Upper lobe of right lung (tissue), 1 donor: ENCODE measurements around the gene ANO2. TPM values are rescaled to one million over a fixed set of nuclear protein-coding genes. Genes with fewer than 3 reads are reported as not detected.

ENCODE experiments used
- ATAC-seq: fragments of 200-7000 bp; cut with Tn5 transposase; one replicate; pipeline ENCODE4 v1.9.1; 2020; ENCODE audit warnings: mild to moderate bottlenecking, moderate library complexity
- DNase-seq: peaks from one replicate; pipeline ENCODE4 v3.0.0-alpha.2; 2020
- H3K27ac ChIP-seq: fragments of 200-600 bp; one replicate; pipeline ENCODE4 v1.8.0; 2022
- H3K27me3 ChIP-seq: fragments of 200-600 bp; one replicate; pipeline ENCODE4 v1.8.0; 2022; ENCODE audit warnings: mild to moderate bottlenecking
- H3K36me3 ChIP-seq: fragments of 200-600 bp; one replicate; pipeline ENCODE4 v1.8.0; 2022
- H3K4me1 ChIP-seq: fragments of 200-600 bp; one replicate; pipeline ENCODE4 v1.8.0; 2022
- H3K4me3 ChIP-seq: fragments of 200-600 bp; one replicate; pipeline ENCODE4 v1.8.0; 2022; ENCODE audit warnings: mild to moderate bottlenecking
- H3K9me3 ChIP-seq: fragments of 200-600 bp; one replicate; pipeline ENCODE4 v1.8.0; 2022
- intact Hi-C: fragments of 100-400 bp; cut with DNase I; formaldehyde crosslinking; loops from one replicate; pipeline ENCODE4 v1.11.0; 2022
- total RNA-seq: library from RNA; stranded (reverse); fragmentation: NEBNext Ultra II Directional; extraction: Animal tissue kit (Norgen Biotek cat#: 25700); gene quantifications from one replicate; pipeline ENCODE4 v1.2.1, GENCODE V29; 2021
- TF ChIP-seq, protein P1 (sequence below): fragments of 200-600 bp; IDR thresholded peaks from one replicate; pipeline ENCODE4 v1.8.0; 2022; ENCODE audit warnings: antibody characterized with exemption
- donor health status: DM: no; HTN: yes; CAD: no; lungs with severe emphysema.

ANO2 gene
- total RNA-seq, 1 donor from 2014 or later: 36.8 TPM

DNA sequence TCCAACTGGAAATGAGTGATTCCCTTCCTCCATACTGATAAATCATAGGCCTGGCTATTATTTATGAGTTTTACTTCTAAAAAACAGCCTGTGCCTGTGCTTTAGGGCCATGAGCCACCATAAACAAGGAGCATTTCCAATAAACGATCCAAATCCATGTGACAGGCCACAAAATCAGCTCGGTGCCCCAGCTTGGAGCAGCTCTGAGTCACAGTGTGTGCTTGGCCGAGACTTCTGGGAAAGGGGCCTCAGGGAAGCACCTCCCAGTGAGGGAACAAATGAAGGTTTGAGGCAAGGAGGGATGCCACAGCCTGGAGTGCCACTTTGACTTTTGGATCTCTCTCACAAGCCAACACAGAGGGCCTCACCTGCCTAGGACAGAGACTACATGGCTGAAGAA, 322.8 kb downstream of the ANO2 start:
- H3K4me3 ChIP-seq: no peak overlapping the region
- intact Hi-C loops: no loop called here
- TF ChIP-seq, protein P1, sequence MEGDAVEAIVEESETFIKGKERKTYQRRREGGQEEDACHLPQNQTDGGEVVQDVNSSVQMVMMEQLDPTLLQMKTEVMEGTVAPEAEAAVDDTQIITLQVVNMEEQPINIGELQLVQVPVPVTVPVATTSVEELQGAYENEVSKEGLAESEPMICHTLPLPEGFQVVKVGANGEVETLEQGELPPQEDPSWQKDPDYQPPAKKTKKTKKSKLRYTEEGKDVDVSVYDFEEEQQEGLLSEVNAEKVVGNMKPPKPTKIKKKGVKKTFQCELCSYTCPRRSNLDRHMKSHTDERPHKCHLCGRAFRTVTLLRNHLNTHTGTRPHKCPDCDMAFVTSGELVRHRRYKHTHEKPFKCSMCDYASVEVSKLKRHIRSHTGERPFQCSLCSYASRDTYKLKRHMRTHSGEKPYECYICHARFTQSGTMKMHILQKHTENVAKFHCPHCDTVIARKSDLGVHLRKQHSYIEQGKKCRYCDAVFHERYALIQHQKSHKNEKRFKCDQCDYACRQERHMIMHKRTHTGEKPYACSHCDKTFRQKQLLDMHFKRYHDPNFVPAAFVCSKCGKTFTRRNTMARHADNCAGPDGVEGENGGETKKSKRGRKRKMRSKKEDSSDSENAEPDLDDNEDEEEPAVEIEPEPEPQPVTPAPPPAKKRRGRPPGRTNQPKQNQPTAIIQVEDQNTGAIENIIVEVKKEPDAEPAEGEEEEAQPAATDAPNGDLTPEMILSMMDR: no peak
- H3K27me3 ChIP-seq: no peaks in the 10 kb centered on the region
- H3K36me3 ChIP-seq: no peaks in the 10 kb centered on the region
- ATAC-seq: no peak
- DNase-seq: no peak
- H3K4me1 ChIP-seq: no peaks in the 10 kb centered on the region
- no peak overlapping the region for H3K27ac ChIP-seq
- H3K9me3 ChIP-seq: no peaks in the 10 kb centered on the region

DNA sequence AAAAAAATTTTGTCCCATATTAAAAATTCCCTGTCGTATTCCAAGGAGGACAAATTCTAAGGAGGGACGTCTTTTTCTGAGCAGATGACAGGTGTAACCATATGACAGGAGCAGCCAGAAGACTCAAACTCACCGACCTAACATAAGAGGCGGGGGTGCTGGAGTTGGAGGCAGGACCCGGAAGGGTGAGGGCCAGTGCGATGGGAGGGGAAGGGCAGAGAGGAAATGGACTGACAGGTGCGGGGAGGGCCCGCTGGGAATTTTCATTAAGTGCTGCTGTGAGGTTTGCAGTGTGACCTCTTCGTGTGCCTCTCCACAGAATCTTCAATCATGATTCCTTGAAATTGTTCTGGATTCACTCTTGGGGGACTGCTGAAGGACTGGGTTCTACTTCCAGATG, 323.7 kb downstream of the ANO2 start:
- H3K9me3 ChIP-seq: no peaks in the 10 kb centered on the region
- H3K27ac ChIP-seq: no peak overlapping the region
- DNase-seq (no peak), ATAC-seq (no peak)
- no peaks in the 10 kb centered on the region for H3K36me3 ChIP-seq
- TF ChIP-seq, protein P1: no peak
- no peaks in the 10 kb centered on the region for H3K27me3 ChIP-seq
- intact Hi-C loops: no loop called here
- H3K4me3 ChIP-seq: no peak overlapping the region
- H3K4me1 ChIP-seq: no peaks in the 10 kb centered on the region

DNA sequence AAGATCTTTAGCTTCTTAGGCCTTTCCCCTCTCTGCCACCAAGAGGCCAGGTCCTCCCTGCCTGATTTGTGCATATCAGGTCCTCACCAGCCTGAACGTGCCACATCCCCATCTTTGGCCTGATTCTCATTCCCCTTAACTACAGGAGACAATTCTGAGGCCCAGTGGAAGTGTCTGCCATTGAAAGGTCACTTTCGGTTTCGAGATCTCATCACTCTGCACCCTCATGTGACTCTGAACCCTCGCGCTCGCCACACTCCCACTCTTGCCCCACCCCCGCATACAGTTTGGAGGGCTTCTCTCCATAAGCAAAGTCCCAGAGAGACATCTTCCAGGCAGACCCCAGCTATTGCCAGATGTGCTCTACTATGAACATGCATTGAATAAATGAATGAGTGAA, 324.2 kb downstream of the ANO2 start:
- H3K27ac ChIP-seq: no peak overlapping the region
- TF ChIP-seq, protein P1: no peak
- no peak for DNase-seq
- no peaks in the 10 kb centered on the region for H3K4me1 ChIP-seq
- H3K36me3 ChIP-seq: no peaks in the 10 kb centered on the region
- no peak for ATAC-seq
- H3K27me3 ChIP-seq: no peaks in the 10 kb centered on the region
- no peak overlapping the region for H3K4me3 ChIP-seq
- intact Hi-C loops: no loop called here
- H3K9me3 ChIP-seq: no peaks in the 10 kb centered on the region

DNA sequence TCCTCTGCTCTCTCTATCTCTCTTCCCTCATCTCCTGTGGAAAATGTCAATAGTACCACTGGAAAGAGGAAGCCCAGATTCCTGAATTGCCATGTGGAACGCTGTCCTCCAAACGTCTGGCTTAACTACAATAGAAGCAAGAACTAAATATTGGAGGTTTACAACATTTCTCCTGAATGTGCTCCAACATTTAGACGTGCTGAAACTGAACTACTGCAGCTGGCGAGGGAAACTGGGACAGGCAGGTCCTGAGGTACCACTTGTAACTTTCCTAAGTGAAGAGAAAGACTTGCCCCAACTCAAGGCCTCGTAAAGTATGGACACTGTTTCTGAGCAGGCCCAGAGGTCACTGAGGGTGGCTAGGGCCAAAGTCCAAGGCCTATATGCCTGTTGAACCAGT, 325.4 kb downstream of the ANO2 start:
- intact Hi-C loops: no loop called here
- no peak for ATAC-seq
- DNase-seq: no peak
- Histone ChIP-seq H3K27ac (no peak overlapping the region), H3K9me3 (no peaks in the 10 kb centered on the region), H3K27me3 (no peaks in the 10 kb centered on the region), H3K4me3 (no peak overlapping the region), H3K36me3 (no peaks in the 10 kb centered on the region), H3K4me1 (no peaks in the 10 kb centered on the region)
- TF ChIP-seq, protein P1: no peak

DNA sequence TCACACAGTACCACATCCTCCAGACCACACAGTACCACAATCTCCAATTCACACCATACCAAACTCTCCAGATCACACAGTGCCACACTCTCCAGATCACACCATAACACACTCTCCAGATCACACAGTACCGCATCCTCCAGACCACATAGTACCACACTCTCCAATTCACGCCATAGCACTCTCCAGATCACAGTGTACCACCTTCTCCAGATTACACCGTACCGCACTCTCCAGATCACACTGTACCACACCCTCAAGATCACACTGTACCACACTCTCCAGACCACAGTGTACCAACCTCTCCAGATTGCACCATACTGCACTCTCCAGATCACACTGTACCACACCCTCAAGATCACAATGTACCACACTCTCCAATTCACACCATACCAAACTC, 328.2 kb downstream of the ANO2 start:
- Histone ChIP-seq H3K36me3 (no peaks in the 10 kb centered on the region), H3K27me3 (no peaks in the 10 kb centered on the region), H3K4me3 (no peak overlapping the region), H3K27ac (no peak overlapping the region), H3K9me3 (no peaks in the 10 kb centered on the region), H3K4me1 (no peaks in the 10 kb centered on the region)
- TF ChIP-seq, protein P1: no peak
- ATAC-seq: no peak
- intact Hi-C loops: no loop called here
- DNase-seq: no peak

DNA sequence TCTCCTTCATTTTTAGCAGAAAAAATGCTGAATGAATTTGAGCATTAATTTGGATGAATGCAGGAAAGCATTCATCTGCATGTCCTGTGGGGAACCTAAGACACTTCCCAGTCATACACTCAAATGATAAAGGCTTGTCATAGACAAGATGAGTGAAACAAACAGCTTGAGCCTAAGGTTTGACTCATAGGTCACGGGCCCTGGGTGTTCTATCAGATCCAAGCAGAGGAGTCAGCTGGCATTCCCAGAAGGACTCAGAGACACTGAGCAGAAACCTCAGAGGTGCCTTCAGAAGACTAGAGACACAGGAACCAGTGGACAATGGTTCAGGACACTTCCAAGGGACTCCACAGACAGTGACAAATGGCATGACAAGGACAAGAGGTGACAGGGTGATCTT, 329.3 kb downstream of the ANO2 start:
- Histone ChIP-seq H3K36me3 (no peaks in the 10 kb centered on the region), H3K27ac (no peak overlapping the region), H3K4me3 (no peak overlapping the region), H3K4me1 (no peaks in the 10 kb centered on the region), H3K27me3 (no peaks in the 10 kb centered on the region), H3K9me3 (no peaks in the 10 kb centered on the region)
- TF ChIP-seq, protein P1: no peak
- DNase-seq (no peak), ATAC-seq (no peak)
- intact Hi-C loops: no loop called here
